Progenitor cell of endocrine pancreas (in vitro differentiated cells): ENCODE measurements around the gene SPSB1. TPM values are rescaled to one million over a fixed set of nuclear protein-coding genes. Genes with fewer than 3 reads are reported as not detected.

Experiments
- DNase-seq: peaks from one replicate; pipeline ENCODE4 v3.0.0; 2021; ENCODE audit warnings: low spot score; ENCODE audit not compliant: unreplicated experiment
- H3K27ac Mint-ChIP-seq: 2 replicates; pipeline ENCODE4 v1.8.0; 2021; ENCODE audit warnings: mild to moderate bottlenecking, moderate library complexity, mixed read lengths
- H3K27me3 Mint-ChIP-seq: 2 replicates; pipeline ENCODE4 v1.8.0; 2021; ENCODE audit warnings: mixed read lengths
- H3K36me3 Mint-ChIP-seq: 2 replicates; pipeline ENCODE4 v1.8.0; 2022; ENCODE audit warnings: mixed read lengths; ENCODE audit not compliant: insufficient read depth
- H3K4me1 Mint-ChIP-seq: 2 replicates; pipeline ENCODE4 v1.8.0; 2021; ENCODE audit warnings: low read depth, mixed read lengths
- H3K4me3 Mint-ChIP-seq: 2 replicates; pipeline ENCODE4 v1.8.0; 2021; ENCODE audit warnings: low read depth, mild to moderate bottlenecking, moderate library complexity, mixed read lengths
- H3K9me3 Mint-ChIP-seq: 2 replicates; pipeline ENCODE4 v1.8.0; 2021; ENCODE audit warnings: low read depth, mixed read lengths
- total RNA-seq: library from RNA; stranded (reverse); gene quantifications from 2 replicates; pipeline ENCODE4 v1.2.1, GENCODE V29; 2021
- TF ChIP-seq, protein P1 (sequence below): fragments of 200-600 bp; sonication (generic); IDR thresholded peaks from one replicate; pipeline ENCODE4 v1.5.0; 2021; ENCODE audit warnings: antibody characterized with exemption, mild to moderate bottlenecking; ENCODE audit not compliant: unreplicated experiment

Gene SPSB1
- total RNA-seq, 1 donor from 2014 or later: 6.6 TPM

DNA sequence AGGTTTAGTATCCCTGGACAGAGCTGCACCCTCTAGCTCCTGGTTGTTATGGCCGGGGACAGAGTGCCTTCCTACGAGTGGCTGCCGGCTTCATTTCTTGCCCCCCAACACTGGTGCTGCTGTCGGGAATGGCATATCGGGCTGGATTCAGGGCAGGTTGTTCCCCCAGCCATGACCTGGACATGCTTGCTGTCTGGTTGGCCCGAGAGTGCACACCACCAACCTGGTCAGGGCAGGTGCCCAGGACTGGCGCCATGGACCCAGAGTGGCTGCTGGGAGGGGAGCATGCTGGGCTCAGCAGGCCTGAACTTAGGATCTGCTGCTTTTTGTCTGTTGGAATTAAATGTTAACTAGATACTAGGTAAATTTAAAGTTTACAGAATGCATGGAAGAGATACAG, 36.4 kb upstream of the SPSB1 start:
- Mint-ChIP-seq H3K4me1 (peaks cover 9% of the 10 kb centered on the region), H3K9me3 (peaks cover 12% of the 10 kb centered on the region), H3K27me3 (no peaks in the 10 kb centered on the region), H3K4me3 (no peak overlapping the region), H3K36me3 (peaks cover 12% of the 10 kb centered on the region), H3K27ac (no peak overlapping the region)
- DNase-seq: no peak
- TF ChIP-seq, protein P1, sequence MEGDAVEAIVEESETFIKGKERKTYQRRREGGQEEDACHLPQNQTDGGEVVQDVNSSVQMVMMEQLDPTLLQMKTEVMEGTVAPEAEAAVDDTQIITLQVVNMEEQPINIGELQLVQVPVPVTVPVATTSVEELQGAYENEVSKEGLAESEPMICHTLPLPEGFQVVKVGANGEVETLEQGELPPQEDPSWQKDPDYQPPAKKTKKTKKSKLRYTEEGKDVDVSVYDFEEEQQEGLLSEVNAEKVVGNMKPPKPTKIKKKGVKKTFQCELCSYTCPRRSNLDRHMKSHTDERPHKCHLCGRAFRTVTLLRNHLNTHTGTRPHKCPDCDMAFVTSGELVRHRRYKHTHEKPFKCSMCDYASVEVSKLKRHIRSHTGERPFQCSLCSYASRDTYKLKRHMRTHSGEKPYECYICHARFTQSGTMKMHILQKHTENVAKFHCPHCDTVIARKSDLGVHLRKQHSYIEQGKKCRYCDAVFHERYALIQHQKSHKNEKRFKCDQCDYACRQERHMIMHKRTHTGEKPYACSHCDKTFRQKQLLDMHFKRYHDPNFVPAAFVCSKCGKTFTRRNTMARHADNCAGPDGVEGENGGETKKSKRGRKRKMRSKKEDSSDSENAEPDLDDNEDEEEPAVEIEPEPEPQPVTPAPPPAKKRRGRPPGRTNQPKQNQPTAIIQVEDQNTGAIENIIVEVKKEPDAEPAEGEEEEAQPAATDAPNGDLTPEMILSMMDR: no peak

DNA sequence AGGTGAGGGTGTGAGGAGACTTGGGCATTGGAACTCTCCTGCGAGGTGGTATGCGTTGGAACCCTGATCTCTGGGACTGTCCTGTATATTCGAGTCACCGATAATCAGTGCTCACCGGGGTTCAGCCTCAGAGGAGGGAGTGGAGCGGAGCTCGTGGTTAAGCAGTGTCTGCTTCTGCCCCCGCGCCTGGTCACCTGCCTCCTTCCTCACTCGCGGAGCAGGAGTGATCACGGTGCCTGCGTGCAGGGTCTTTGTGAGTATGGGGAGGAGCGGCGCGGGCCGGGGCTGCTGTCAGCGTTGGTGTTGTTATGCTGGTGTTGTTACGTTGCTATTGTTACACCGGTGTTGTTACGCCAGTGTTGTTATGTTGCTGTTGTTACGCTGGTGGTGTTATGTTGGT, 34.8 kb upstream of the SPSB1 start:
- peaks cover 12% of the 10 kb centered on the region for H3K9me3 Mint-ChIP-seq
- peaks cover 12% of the 10 kb centered on the region for H3K36me3 Mint-ChIP-seq
- TF ChIP-seq, protein P1: no peak
- no peak overlapping the region for H3K4me3 Mint-ChIP-seq
- no peak overlapping the region for H3K27ac Mint-ChIP-seq
- H3K4me1 Mint-ChIP-seq: peaks cover 7% of the 10 kb centered on the region
- no peak for DNase-seq
- no peaks in the 10 kb centered on the region for H3K27me3 Mint-ChIP-seq

DNA sequence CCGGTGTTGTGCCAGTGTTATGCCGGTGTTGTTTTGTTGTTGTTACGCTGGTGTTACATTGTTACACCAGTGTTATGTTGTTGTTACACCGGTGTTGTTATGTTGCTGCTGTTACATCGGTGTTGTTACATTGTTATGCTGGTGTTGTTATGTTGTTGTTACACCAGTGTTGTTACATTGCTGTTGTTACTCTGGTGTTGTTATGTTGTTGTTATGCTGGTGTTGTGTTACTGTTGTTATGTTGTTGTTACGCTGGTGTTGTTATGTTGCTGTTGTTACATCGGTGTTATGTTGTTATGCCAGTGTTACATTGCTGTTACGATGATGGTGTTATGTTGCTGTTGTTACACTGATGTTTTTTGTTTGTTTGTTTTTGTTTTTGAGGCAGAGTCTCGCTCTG, 34.1 kb upstream of the SPSB1 start:
- peaks cover 12% of the 10 kb centered on the region for H3K9me3 Mint-ChIP-seq

DNA sequence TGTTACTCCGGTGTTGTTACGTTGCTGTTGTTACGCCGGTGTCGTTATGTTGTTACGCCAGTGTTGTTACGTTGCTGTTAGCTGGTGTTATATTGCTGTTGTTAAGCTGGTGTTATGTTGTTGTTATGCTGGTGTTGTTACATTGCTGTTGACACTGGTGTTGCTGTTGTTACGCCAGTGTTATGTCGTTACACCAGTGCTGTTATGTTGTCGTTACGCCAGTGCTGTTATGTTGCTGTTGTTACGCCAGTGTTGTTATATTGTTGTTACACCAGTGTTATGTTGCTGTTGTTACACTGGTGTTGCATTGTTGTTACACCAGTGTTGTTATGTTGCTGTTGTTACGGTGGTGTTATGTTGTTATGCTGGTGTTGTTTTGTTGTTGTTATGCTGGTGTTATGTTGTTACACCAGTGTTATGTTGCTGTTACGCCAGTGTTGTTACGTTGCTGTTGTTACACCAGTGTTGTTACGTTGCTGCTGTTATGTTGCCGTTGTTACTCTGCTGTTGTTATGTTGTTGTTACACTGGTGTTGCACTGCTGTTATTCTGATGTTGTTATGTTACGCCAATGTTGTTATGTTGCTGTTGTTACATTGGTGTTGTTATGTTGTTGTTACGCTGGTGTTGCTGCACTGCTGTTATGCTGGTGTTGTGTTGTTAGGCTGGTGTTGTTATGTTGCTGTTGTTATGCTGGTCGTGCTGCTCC, 32.5 kb upstream of the SPSB1 start:
- no peak for DNase-seq
- TF ChIP-seq, protein P1: no peak
- H3K27ac Mint-ChIP-seq: no peak overlapping the region
- peaks cover 12% of the 10 kb centered on the region for H3K36me3 Mint-ChIP-seq
- no peaks in the 10 kb centered on the region for H3K4me1 Mint-ChIP-seq
- no peaks in the 10 kb centered on the region for H3K27me3 Mint-ChIP-seq
- H3K4me3 Mint-ChIP-seq: no peak overlapping the region
- peaks cover 12% of the 10 kb centered on the region for H3K9me3 Mint-ChIP-seq

More for the DNA sequence above, 34.1 kb upstream of the SPSB1 start:
- Mint-ChIP-seq H3K27ac (no peak overlapping the region), H3K4me1 (peaks cover 2% of the 10 kb centered on the region), H3K4me3 (no peak overlapping the region), H3K36me3 (peaks cover 12% of the 10 kb centered on the region), H3K27me3 (no peaks in the 10 kb centered on the region)
- no peak for DNase-seq
- TF ChIP-seq, protein P1: no peak

DNA sequence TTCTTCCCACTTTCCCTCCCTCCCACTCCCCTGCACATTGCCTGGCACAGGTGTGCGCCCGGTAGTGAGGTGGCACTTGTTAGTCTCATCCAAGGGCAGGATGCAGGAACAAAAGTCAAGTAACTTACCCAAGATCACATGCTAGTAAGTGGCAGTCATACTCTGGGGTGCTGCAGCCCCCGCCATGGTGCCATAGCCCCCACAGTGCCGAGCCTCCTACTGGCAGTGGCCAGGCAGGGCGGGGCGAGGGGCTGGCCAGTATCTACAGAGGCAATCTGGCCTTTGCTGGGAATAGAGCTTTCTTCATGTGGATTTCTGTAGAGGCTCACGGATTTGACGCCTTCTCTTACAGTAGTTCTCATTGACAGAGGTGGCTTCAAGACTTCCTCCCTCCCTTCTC, 31.2 kb upstream of the SPSB1 start:
- no peaks in the 10 kb centered on the region for H3K4me1 Mint-ChIP-seq
- H3K36me3 Mint-ChIP-seq: peaks cover 12% of the 10 kb centered on the region

More for the DNA sequence above, 31.2 kb upstream of the SPSB1 start:
- TF ChIP-seq, protein P1: no peak
- H3K27ac Mint-ChIP-seq: no peak overlapping the region
- H3K4me3 Mint-ChIP-seq: no peak overlapping the region
- DNase-seq: no peak
- H3K9me3 Mint-ChIP-seq: peaks cover 12% of the 10 kb centered on the region
- H3K27me3 Mint-ChIP-seq: no peaks in the 10 kb centered on the region
